Measurements from ENCODE around the gene ARFGEF2. TPM values are rescaled to one million over a fixed set of nuclear protein-coding genes. Genes with fewer than 3 reads are reported as not detected.

The ARFGEF2 gene
- total RNA-seq, 2 donors from 2014 or later: 23.2 to 27.5 TPM

DNA sequence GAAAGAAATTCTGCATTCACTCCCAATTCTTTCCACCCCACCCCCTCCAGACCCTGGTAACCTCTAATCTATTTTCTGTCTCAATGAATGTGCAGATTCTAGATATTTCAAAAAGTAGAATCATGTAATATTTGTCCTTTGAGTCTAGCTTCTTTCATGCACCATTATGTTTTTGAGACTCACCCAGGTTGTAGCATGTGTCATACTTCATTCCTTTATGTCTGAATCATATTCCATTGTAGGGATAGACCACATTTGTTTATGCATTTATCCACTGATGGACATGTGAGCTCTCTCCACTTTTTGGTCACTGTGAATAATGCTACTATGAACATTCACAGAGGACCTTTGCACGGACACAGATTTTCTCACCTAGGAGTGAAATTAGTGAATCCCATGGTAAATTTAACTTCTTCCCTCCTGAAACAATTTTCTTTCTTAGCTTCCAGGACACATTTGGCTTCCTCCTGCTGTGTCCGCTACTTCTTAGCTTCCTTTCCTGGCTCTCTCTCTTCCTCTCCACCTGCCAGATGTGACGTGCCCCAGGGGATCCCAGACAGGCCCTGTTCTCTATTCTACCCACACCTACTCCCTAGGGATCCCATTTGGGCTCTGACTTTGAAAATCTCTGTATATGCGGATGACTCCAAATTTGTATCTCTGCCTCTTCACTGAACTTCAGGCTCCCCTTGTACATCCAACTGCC, 24.1 kb upstream of the ARFGEF2 start:
- intact Hi-C loops (cut with DNase I): no loop called here
- no peak for DNase-seq (ENCODE audit: low spot score)

DNA sequence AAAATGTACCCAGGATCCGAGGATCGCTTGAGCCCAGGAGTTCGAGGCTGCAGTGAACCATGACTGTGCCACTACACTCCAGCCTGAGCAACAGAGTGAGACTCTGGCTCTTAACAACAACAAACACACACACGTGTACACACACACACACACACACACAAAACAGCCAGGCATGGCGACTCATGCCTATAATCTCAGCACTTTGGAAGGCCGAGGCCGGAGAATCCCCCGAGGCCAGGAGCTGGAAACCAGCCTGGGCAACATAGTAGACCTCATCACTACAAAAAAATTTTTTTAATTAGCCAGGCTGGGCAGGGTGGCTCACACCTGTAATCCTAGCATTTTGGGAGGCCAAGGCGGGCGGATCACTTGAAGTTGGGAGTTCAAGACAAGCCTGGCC, 23.3 kb upstream of the ARFGEF2 start:
- intact Hi-C loops (cut with DNase I): no loop called here
- DNase-seq (ENCODE audit: low spot score): no peak

DNA sequence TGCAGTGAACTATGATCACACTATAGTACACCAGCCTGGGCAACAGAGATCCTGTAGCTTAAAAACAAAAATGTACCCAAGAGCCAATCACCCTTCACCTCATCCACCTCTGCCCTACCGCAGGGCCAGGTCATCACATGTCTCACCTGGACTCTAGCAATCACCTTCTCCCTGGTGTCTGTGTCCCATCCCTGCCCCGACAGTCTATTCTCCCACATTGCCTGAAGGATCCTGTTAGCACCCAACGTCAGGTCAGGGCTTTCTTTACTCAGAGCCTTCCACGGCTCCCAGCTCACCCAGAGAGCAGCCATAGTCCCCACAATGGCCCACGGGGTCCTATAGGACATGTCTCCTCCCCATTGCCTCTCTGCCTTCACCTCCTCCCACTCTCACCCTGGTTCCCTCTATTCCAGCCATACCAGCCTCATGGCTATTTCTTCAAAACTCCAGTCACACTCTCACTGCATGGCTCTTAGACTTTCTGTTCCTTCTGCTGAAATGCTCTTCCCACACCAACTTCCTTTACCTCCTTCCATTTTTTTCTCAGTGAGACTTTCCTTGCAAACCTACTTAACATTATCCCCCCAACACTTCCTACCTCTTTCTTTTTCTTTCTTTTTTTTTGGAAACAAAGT, 22.5 kb upstream of the ARFGEF2 start:
- no peak for DNase-seq (ENCODE audit: low spot score)
- intact Hi-C loops (cut with DNase I): no loop called here

DNA sequence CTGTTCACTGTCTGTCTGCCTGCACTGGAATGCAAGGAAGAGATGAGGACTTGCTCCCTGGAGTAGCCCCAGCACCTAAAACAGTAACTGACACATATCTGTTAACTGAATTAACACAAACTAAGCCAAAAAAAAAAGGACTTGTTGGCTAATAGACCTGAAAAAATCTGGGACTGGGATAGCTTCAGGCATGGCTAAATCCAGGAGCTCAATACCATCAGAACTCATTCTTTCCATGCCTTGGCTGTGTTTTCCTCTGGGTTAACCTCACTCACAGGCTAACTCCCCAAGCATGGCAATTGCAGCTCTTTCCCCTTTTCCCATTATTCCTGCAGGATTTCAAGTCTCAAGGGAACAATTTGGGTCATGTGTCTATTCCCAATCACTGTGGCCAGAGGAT, 21.6 kb upstream of the ARFGEF2 start:
- DNase-seq (ENCODE audit: low spot score): no peak
- intact Hi-C loops (cut with DNase I): loop anchor here in 1 of 2 donors (10.0 kb wide), 1 partner anchor 1085 kb away; no protein-coding TSS in a partner anchor

DNA sequence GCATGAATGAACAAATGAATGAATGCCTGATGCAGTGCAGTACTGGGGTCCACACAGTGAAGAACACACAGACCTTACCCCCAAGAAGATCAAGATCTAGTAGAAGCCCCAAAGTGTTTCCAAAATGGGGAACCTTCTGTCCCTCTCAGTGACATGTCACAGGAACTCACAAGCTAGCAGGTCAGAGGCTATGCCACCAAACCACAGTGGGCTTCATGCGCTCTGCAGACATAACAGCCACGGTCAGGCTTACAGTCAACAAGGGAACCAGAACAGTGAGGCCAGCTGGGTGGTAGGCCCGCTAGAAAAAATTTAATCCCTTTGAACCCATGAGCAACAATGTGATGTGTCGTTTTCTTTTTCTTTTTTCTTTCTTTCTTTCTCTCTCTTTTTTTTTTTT, 20.2 kb upstream of the ARFGEF2 start:
- DNase-seq (ENCODE audit: low spot score): no peak
- intact Hi-C loops (cut with DNase I): loop anchor here in 1 of 2 donors (10.0 kb wide), 1 partner anchor 1087 kb away; no protein-coding TSS in a partner anchor

DNA sequence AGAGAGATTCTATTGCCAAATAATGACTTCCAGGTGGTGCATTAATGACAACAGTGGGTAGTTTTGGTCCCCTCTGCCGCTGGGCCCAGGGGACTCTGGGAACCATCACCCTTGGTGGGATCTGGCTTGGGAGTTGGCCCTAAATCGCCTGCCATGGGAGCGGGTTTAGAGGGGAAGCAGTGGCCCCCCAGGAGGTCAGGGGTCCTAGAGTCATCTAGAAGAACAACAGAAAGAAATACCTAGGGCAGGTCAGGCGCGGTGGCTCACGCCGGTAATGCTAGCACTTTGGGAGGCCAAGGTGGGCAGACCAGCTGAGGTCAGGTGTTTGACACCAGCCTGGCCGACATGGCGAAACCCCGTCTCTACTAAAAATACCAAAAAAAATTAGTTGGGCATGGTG, 17.8 kb upstream of the ARFGEF2 start:
- DNase-seq (ENCODE audit: low spot score): no peak
- intact Hi-C loops (cut with DNase I): loop anchor here (1.0 to 10.0 kb wide), 2 partner anchors 245 to 1089 kb away; no protein-coding TSS in a partner anchor

DNA sequence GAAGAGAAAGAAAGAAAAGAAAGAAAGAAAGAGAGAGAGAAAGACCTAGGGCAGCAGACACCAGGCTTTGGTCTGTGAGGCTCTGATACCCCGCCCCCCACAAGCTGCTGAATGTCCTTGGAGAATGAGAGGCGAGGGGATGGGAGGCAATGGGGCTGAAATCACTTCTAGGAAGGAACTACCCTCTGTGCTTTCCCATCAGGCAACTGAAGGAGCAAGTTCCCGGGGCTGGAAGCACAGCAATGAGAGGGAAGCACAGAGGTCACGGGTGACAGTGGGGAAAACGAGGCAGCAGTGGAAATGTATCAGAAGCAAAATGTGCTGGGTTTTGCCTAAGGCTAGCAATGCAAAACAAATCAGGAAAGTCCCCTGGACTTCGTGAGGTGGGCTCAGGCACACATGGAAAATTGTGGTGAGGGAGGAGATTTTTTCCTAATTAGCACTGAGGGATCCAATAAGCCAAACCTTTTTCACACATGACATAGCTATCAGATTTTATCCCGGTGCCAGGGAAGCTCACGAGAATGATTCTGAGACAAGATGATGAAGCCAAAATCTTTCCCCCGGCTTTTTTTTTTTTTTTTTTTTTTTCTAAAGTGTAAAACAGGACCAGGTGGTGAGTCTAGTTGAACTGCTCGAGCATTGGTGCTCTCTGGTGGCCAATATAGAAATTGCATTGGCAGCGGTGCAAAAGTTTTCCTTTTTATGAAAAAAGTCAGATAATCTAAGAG, 16.8 kb upstream of the ARFGEF2 start:
- DNase-seq (ENCODE audit: low spot score): no peak
- intact Hi-C loops (cut with DNase I): loop anchor here in 1 of 2 donors (5.0 to 10.0 kb wide), 3 partner anchors 77 to 1090 kb away; partner anchors contain the start of gene PREX1

DNA sequence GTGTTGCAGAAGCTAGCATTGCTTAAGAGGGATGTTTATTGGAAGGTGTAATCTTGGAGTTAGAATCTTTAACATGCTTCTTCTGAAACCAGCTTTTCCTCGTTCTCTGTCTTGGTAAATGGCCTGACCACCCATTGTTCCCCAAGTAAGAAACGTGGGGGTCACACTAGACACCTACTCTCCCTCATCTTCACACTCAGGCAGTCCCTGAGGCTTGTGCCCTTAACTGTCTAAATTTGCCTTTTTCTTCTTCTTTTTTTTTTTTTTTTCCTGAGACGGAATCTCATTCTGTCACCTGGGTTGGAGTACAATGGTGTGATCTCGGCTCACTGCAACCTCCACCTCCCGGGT, 16.2 kb upstream of the ARFGEF2 start:
- no peak for DNase-seq (ENCODE audit: low spot score)
- intact Hi-C loops (cut with DNase I): loop anchor here in 1 of 2 donors (5.0 to 10.0 kb wide), 3 partner anchors 78 to 1090 kb away; partner anchors contain the start of gene PREX1

DNA sequence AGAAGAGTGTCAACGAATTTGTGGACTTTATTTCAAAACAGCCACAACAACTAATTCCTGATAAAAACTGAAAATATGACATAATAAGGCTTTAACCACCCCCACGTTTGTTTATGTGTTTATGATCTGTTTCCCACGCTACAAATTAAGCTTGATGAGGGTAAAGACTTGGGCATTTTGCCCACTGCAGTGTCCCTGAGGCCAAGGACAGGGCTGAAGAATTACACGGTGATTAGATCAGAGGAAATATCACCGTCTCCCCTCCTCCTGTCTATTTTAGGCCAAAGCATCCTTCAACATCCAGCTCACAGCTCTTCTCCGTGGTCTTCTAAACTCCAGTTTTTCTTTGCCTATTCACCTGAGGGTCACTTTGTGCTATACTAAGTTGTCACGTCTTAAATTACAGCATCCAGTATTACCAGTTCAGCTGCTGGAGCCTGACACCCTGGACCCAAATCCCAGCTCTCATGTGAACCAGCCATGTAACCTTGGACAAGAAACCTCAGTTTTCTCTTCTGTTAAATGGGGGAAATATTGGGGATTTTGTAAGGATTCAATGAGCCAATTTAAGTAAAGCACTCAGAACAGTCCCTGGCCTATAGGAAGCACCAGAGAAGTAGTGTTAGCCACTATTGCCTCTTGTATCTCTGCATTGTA, 15.2 kb upstream of the ARFGEF2 start:
- intact Hi-C loops (cut with DNase I): loop anchor here in 1 of 2 donors (5.0 to 10.0 kb wide), 3 partner anchors 79 to 1092 kb away; partner anchors contain the start of gene PREX1
- no peak for DNase-seq (ENCODE audit: low spot score)

DNA sequence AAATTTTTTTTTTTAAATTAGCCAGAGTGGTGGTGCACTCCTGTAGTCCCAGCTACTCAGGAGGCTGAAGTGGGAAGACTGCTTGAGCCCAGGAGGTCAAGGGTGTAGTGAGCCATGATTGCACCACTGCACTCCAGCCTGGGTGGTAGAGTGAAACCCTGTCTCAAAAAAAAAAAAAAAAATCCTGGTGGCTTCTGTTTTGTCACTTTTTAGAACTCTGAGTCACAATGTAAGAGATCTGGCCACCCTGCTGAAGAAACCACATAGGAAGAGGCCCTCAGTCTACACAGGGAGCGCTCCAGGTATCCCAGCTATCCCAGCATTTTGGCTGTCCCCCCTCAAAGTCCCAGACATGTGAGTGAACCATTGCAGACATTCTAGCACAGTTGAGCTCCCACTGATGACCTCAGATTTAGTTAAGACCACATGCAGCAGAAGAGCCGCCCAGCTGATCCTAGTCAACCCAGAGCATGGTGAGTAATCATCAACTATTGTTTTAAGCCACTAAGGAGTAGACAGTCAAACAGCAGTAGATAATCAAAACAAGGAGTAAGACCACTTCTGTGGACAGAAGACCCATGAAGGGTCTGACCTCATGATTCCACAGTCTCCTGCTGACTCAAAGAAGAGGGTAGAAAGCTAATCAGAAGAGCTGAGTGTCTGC, 12.7 kb upstream of the ARFGEF2 start:
- intact Hi-C loops (cut with DNase I): loop anchor here in 1 of 2 donors (5.0 to 10.0 kb wide), 3 partner anchors 81 to 1094 kb away; partner anchors contain the start of gene PREX1
- peak; percentile 10 for DNase-seq (ENCODE audit: low spot score)

DNA sequence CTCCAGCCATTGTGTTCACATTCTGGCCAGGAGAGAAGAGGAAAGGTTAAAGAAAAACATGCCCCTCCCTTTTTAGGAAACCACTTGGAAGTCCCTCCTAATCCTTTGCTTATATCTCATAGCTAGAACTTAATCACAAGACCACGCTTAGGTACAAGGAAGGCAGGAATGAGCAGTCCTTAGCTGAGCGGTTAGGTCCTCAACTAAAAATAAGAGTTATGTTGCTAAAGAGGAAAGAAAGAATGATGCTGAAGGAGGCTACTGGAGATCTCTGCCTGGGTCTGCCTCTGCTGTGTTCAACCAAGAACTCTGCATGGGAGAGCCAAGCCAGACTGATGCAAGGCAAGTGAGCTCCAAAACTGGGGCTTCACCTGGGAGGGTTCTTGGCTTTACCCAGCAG, 11.6 kb upstream of the ARFGEF2 start:
- intact Hi-C loops (cut with DNase I): loop anchor here in 1 of 2 donors (5.0 to 10.0 kb wide), 3 partner anchors 83 to 1095 kb away; partner anchors contain the start of gene PREX1
- no peak for DNase-seq (ENCODE audit: low spot score)

DNA sequence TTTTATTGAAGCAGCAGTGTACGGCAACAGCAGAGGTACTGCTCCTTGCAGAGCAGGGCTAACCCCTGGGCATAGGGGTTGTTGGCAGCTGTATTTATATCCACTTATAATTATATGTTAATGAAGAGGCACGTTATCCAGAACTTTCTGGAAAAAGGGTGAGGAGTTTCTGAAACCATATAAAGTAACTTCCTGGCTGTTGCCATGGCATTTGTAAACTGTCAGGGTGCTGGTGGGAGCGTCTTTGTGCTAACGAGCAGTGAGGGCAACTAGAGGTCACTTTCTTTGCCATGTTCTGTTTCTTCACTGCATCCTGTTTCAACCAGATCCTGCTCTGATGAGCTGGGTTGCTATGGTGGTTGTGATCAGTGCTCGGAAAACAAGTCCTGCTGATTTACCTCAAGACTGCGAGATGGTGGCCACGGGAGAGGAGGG, 11.1 kb upstream of the ARFGEF2 start:
- intact Hi-C loops (cut with DNase I): no loop called here
- peak; percentile 64 for DNase-seq (ENCODE audit: low spot score)

DNA sequence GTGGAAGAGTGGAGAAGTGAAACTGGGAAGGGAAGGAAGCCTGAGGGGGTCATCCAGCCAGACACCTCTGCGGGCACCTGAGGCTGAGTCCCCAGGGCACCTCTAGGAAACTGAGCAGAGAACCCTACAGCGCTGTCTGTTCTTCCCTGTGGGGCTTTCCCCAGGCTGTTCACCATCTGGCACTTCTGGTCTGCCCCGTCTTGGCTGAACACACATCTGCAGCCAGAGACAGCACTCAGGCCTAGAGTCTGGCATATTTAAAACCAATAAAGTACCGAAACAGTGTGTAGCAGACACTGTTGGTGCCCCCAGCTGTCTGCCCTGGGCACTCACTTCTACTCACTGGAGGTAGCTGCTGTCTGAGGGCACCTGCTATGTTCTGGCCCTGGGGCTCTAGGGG, 9.4 kb upstream of the ARFGEF2 start:
- DNase-seq (ENCODE audit: low spot score): peak; percentile 58
- intact Hi-C loops (cut with DNase I): no loop called here

DNA sequence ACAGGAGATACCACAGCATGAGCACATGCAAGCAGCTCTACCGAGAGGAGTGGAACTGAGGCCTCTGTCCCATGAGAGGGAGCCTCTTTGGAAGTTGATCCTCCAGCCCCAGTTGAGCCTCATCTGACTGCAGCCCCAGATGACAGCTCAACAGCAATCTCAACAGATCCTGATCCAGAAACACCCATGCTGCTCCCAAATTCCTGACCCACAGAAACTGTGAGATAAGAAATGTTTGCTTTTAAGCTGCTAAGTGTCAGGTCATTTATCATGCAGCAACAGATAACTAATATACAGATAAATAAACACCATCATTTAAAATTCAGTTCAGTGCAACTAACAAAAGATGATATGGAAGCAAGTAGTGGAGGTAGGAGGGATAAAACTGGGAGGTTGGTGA, 4.8 kb upstream of the ARFGEF2 start:
- intact Hi-C loops (cut with DNase I): no loop called here
- peak; percentile 37 for DNase-seq (ENCODE audit: low spot score)

DNA sequence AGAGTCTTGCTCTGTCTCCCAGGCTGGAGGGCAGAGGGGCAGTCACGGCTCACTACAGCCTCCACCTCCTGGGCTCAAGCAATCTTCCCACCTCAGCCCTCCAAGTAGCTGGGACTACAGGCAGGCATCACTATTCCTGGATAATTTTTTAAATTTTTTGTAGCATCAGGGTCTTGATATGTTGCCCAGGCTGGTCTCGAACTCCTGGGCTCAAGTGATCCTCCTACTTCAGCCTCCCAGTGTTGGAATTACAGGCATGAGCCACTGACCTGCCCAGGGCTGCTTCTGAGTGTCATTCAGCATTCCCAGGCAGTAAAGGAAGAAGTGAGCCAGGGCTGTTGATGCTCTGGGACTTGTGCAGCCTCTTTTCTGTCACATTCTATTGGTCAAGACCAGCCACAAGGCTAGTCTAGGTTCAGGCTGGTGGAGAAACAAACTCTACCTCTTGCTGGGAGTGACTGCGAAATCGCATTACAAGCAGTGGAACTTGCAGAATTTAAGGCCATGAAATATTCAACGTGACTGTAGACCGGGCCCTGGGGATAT, 2.1 kb upstream of the ARFGEF2 start:
- intact Hi-C loops (cut with DNase I): no loop called here
- DNase-seq (ENCODE audit: low spot score): no peak

DNA sequence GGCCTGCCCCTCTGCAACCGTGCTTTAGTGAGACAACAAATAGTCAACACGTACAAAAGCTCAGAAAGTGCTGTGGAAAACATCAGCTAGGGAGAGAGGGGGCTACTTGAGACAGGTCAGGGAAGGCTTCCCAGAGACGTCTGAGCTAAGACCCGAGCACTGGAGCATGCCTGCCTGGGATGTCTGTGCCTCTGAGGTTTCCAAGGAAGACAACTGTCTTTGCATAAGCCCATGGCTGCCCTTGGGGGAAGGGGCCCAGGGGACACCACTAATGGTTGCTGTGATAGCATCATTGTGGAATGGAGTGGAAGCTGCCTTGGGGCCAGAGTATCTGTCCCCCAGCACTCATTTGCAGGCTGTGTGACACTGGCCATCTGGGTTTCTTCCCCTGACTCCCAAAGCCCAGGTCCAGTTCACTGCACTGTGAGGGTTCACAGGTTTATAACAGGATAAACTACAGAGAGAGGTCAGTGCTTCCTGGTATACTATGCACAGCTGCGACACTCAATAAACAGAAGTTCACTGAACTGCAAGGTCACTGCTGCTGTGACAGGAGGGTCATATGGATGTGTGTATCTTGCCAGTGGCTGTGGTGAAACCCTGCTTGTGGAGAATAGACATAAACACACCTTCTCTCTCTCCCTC, 1.5 kb upstream of the ARFGEF2 start:
- intact Hi-C loops (cut with DNase I): loop anchor here in 1 of 2 donors (10.0 kb wide), 1 partner anchor 1555 kb away; no protein-coding TSS in a partner anchor
- no peak for DNase-seq (ENCODE audit: low spot score)

DNA sequence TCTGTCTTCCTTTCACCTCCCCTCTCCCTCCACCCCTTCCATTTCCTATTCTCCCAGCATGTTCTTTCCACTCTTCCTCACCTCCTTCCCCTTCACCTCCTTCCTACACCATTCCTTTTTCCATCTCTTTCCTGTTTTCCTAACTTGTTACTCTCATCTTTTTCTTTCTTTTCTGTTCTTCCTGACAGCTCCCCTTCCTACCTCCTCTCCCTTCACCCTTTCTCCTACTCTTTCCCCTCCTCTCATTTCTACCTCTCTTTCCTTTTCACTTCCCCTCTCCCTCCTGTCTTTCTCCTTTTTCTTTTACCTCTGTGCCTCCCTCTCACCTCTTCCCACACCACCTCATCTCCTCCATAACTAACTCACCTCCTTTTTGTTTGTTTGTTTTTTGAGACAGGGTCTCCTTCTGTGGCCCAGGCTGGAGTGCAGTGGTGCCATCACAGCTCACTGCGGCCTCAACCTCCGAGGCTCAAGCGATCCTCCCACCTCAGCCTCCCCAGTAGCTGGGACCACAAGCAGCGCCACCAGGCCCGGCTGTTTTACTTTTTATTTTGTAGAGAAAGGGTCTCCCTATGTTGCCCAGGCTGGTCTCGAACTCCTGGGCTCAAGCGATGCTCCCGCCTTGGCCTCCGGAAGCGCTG, 864 bp upstream of the ARFGEF2 start:
- intact Hi-C loops (cut with DNase I): loop anchor here in 1 of 2 donors (10.0 kb wide), 1 partner anchor 1554 kb away; no protein-coding TSS in a partner anchor
- DNase-seq (ENCODE audit: low spot score): no peak

All from posterior vena cava (tissue), 2 donors.